ENCODE data around the gene UGT2B7. TPM values are rescaled to one million over a fixed set of nuclear protein-coding genes. Genes with fewer than 3 reads are reported as not detected.
A peak's percentile ranks its signal among the peaks of the same experiment; 100 is the strongest.

Gene UGT2B7
- total RNA-seq, 1 experiment from 2014 or later: not detected

DNA sequence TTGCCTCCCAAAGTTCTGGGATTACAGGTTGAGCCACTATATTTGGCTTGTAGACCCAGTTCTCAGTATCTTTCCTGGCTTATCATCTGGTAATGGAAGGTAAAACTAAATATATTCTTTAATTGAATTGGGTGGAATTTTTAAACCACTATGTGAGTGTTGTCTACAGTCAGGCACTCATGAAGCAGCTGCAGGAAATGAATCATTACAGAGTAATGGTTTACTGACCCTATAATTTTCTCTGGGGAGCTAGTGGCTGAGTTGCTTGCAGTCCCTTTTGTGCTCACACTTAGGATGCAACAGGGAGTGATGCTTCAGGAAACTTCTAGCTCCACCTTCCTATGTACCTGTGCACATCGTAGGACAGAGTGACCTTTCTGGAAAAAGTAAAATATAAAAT is 4.1 kb upstream of the UGT2B7 start:
- Mint-ChIP-seq H3K4me1 (ENCODE audit: insufficient read depth, unreplicated experiment) (peaks cover 18% of the 10 kb centered on the region), H3K27me3 (ENCODE audit: insufficient read depth, unreplicated experiment) (no peaks in the 10 kb centered on the region), H3K27ac (ENCODE audit: low read depth, unreplicated experiment) (no peak overlapping the region), H3K4me3 (ENCODE audit: unreplicated experiment) (no peak overlapping the region), H3K36me3 (ENCODE audit: insufficient read depth, unreplicated experiment) (no peaks in the 10 kb centered on the region), H3K9me3 (ENCODE audit: unreplicated experiment) (no peaks in the 10 kb centered on the region)
- ChIA-PET CTCF (interaction anchor here (0.6 kb wide), 1 partner anchor 226 kb away, joined by 4 read pairs; no protein-coding TSS in a partner anchor), POLR2A (interaction anchor here (0.8 to 1.8 kb wide), 2 partner anchors 9 to 10 kb away, joined by 3 to 4 read pairs; no protein-coding TSS in a partner anchor)
- intact Hi-C loops (cut with micrococcal nuclease): no loop called here
- TF ChIP-seq, protein P1, sequence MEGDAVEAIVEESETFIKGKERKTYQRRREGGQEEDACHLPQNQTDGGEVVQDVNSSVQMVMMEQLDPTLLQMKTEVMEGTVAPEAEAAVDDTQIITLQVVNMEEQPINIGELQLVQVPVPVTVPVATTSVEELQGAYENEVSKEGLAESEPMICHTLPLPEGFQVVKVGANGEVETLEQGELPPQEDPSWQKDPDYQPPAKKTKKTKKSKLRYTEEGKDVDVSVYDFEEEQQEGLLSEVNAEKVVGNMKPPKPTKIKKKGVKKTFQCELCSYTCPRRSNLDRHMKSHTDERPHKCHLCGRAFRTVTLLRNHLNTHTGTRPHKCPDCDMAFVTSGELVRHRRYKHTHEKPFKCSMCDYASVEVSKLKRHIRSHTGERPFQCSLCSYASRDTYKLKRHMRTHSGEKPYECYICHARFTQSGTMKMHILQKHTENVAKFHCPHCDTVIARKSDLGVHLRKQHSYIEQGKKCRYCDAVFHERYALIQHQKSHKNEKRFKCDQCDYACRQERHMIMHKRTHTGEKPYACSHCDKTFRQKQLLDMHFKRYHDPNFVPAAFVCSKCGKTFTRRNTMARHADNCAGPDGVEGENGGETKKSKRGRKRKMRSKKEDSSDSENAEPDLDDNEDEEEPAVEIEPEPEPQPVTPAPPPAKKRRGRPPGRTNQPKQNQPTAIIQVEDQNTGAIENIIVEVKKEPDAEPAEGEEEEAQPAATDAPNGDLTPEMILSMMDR (IDR thresholded peaks at IDR 0.05; ENCODE audit: unreplicated experiment): no peak
- DNase-seq (ENCODE audit: unreplicated experiment): no peak
- BruUV-seq (replicated peaks): no TSS peak

DNA sequence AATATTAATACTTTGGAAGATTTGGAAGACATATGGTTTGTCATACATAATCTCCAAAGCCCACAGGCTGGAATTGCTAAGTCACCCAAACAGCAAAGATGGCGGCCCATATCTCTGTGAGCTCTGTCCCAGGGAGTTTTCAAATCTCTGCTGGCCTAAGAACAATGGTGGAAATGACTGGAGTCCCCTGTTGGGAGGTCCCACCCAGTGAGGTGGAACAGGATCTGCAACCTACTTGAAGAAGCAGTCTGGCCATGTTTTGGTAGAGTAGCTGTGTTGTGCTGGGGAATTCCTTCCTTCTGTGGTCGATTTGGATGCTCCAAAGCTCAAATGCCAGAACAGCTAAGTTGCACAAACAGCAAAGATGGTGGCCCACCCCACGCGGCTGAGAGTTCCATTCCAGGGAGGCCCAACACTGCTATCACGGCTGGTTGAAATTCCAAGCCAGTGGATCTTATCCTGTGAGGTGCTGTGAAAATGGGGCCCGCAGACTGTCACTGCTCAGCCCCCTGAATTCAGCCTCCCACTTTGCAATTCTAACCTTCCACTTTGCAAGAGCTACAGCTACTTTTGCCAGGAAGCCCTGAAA is 3.2 kb upstream of the UGT2B7 start:
- no peak overlapping the region for H3K27ac Mint-ChIP-seq (ENCODE audit: low read depth, unreplicated experiment)
- no peak overlapping the region for H3K4me3 Mint-ChIP-seq (ENCODE audit: unreplicated experiment)
- no peaks in the 10 kb centered on the region for H3K9me3 Mint-ChIP-seq (ENCODE audit: unreplicated experiment)
- TF ChIP-seq, protein P1 (IDR thresholded peaks at IDR 0.05; ENCODE audit: unreplicated experiment): no peak
- intact Hi-C loops (cut with micrococcal nuclease): no loop called here
- no peak for DNase-seq (ENCODE audit: unreplicated experiment)
- no peaks in the 10 kb centered on the region for H3K27me3 Mint-ChIP-seq (ENCODE audit: insufficient read depth, unreplicated experiment)
- H3K36me3 Mint-ChIP-seq (ENCODE audit: insufficient read depth, unreplicated experiment): no peaks in the 10 kb centered on the region
- POLR2A ChIA-PET: interaction anchor here (0.8 kb wide), 1 partner anchor 11 kb away, joined by 3 read pairs; no protein-coding TSS in a partner anchor
- H3K4me1 Mint-ChIP-seq (ENCODE audit: insufficient read depth, unreplicated experiment): peaks cover 18% of the 10 kb centered on the region
- BruUV-seq (replicated peaks): no TSS peak
- CTCF ChIA-PET: no interaction called here

DNA sequence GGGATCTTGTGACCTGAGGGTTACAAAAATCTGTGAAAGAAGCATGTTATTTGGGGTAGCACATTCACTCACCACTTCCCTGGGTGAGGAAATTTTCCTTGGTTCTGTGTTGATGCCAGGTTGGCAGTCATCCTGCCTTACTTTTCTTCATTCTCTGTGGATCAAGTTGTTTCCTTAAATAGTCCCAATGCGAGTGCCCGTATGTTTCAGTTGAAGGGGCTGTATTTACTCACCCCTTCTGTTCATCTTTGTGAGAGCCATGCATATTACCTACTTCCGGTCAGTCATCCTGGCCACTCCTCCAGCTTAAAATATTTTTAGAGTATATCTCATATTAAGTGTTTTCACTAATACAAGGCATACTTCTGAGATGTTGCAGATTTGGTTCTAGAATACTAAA is 2.6 kb upstream of the UGT2B7 start:
- Mint-ChIP-seq H3K36me3 (ENCODE audit: insufficient read depth, unreplicated experiment) (peaks cover under 1% of the 10 kb centered on the region), H3K27me3 (ENCODE audit: insufficient read depth, unreplicated experiment) (no peaks in the 10 kb centered on the region), H3K4me3 (ENCODE audit: unreplicated experiment) (no peak overlapping the region), H3K27ac (ENCODE audit: low read depth, unreplicated experiment) (no peak overlapping the region), H3K9me3 (ENCODE audit: unreplicated experiment) (no peaks in the 10 kb centered on the region), H3K4me1 (ENCODE audit: insufficient read depth, unreplicated experiment) (peaks cover 23% of the 10 kb centered on the region)
- BruUV-seq (replicated peaks): no TSS peak
- ChIA-PET CTCF (no interaction called here), POLR2A (no interaction called here)
- TF ChIP-seq, protein P1 (IDR thresholded peaks at IDR 0.05; ENCODE audit: unreplicated experiment): no peak
- no peak for DNase-seq (ENCODE audit: unreplicated experiment)
- intact Hi-C loops (cut with micrococcal nuclease): no loop called here

DNA sequence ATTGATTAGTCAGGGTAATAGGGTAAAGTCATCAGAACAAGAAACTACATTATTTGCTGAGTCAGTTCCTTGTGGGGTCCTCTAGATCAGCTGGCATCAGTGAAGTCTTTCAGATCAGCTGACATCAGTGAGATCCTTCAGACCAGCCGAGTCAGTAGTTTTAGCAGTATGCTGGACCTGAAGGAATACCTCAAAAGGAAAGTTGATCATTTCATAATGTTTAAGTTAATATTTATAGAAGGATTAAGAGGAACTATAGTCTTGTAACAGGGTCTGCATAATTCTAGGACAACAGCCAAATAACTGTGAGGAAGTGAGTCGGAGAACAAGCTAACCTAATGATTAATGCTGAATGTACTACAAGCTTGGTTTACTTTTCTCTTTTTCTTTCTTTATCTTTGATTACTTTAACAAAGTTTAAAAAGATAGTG is 958 bp upstream of the UGT2B7 start:
- no peaks in the 10 kb centered on the region for H3K9me3 Mint-ChIP-seq (ENCODE audit: unreplicated experiment)
- peak; percentile 80 for DNase-seq (ENCODE audit: unreplicated experiment)
- peak overlapping the region; percentile 80 for H3K27ac Mint-ChIP-seq (ENCODE audit: low read depth, unreplicated experiment)
- H3K4me3 Mint-ChIP-seq (ENCODE audit: unreplicated experiment): no peak overlapping the region
- no peaks in the 10 kb centered on the region for H3K27me3 Mint-ChIP-seq (ENCODE audit: insufficient read depth, unreplicated experiment)
- ChIA-PET POLR2A (interaction anchor here (0.6 to 1.1 kb wide), 3 partner anchors 9 to 699 kb away, joined by 3 read pairs; no protein-coding TSS in a partner anchor), CTCF (interaction anchor here (0.6 kb wide), 1 partner anchor 235 kb away, joined by 3 read pairs; no protein-coding TSS in a partner anchor)
- no TSS peak for BruUV-seq (replicated peaks)
- intact Hi-C loops (cut with micrococcal nuclease): no loop called here
- peaks cover 25% of the 10 kb centered on the region for H3K4me1 Mint-ChIP-seq (ENCODE audit: insufficient read depth, unreplicated experiment)
- peaks cover 6% of the 10 kb centered on the region for H3K36me3 Mint-ChIP-seq (ENCODE audit: insufficient read depth, unreplicated experiment)
- TF ChIP-seq, protein P1 (IDR thresholded peaks at IDR 0.05; ENCODE audit: unreplicated experiment): no peak
